ENCODE measurements around the gene DLX6.

DNA sequence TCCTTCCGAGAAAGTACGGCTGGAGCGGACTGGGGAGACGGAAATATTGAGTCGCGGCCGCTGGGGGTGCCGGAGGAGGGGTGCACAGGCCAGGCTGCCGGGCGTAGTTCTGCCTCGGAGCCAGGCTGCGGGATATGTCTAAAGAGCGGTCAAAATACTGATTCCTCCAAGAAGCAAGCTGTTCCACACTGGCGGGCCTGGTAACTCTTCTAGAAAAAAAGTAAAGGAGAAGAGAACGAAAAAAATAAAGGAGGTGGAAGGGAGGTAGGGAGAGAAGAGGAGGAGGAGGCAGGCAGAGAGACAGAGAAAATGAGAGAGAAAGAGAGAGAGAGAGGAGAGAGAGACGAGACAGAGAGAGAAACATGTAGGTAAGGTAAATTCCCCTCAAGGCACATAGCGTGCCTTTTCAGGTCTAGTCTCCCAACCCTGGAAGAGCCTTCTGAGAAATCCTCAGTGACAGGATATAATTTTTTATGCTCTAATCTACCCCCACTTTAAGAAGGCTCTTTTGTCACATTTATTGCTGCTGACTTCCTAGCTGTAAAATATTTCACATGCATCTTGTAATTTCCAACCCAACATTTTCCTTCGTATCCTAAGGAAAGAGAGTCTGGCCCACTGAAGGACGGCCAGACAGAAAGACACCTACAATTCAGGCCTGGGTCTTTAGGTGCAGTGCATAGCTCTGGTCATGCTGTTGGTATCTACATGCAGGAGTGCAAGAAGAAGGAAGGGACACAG lies 13.6 kb downstream of the DLX6 start:
- TF ChIP-seq RBBP5 (IDR thresholded peaks at IDR 0.05; ENCODE audit: borderline replicate concordance, low read depth, low read length): no peak
- TF ChIP-seq POLR2A (IDR thresholded peaks at IDR 0.05; ENCODE audit: control extremely low read depth in 1 of 2, low read depth in 2 of 2, low read length in 2 of 2): no peak
- TF ChIP-seq, protein P1, sequence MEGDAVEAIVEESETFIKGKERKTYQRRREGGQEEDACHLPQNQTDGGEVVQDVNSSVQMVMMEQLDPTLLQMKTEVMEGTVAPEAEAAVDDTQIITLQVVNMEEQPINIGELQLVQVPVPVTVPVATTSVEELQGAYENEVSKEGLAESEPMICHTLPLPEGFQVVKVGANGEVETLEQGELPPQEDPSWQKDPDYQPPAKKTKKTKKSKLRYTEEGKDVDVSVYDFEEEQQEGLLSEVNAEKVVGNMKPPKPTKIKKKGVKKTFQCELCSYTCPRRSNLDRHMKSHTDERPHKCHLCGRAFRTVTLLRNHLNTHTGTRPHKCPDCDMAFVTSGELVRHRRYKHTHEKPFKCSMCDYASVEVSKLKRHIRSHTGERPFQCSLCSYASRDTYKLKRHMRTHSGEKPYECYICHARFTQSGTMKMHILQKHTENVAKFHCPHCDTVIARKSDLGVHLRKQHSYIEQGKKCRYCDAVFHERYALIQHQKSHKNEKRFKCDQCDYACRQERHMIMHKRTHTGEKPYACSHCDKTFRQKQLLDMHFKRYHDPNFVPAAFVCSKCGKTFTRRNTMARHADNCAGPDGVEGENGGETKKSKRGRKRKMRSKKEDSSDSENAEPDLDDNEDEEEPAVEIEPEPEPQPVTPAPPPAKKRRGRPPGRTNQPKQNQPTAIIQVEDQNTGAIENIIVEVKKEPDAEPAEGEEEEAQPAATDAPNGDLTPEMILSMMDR (IDR thresholded peaks at IDR 0.05; ENCODE audit: control extremely low read depth in 1 of 3, insufficient read depth in 1 of 3, low read depth in 1 of 3, low read length in 3 of 3): no peak
- TF ChIP-seq EP300 (IDR thresholded peaks at IDR 0.05; ENCODE audit: borderline replicate concordance in 1 of 2, low read depth in 2 of 2, low read length in 2 of 2): no peak
- peak; percentile 72 for TF ChIP-seq EZH2 (IDR thresholded peaks at IDR 0.05; ENCODE audit: low read depth, low read length, severe bottlenecking)
- no peak for TF ChIP-seq JUND (IDR thresholded peaks at IDR 0.05; ENCODE audit: low read length)
- no peak for TF ChIP-seq EGR1 (IDR thresholded peaks at IDR 0.05; ENCODE audit: borderline replicate concordance, low read depth, low read length)
- no peak for TF ChIP-seq NRF1 (IDR thresholded peaks at IDR 0.05; ENCODE audit: low read depth, low read length)
- no peak for TF ChIP-seq HDAC2 (IDR thresholded peaks at IDR 0.05; ENCODE audit: borderline replicate concordance in 1 of 2, low read depth in 2 of 2, low read length in 2 of 2)
- no peak for TF ChIP-seq ZNF274 (IDR thresholded peaks at IDR 0.05; ENCODE audit: borderline replicate concordance, extremely low read depth, low read length)
- TF ChIP-seq KDM1A (IDR thresholded peaks at IDR 0.05; ENCODE audit: borderline replicate concordance, low read length): no peak
- TF ChIP-seq, protein P2, sequence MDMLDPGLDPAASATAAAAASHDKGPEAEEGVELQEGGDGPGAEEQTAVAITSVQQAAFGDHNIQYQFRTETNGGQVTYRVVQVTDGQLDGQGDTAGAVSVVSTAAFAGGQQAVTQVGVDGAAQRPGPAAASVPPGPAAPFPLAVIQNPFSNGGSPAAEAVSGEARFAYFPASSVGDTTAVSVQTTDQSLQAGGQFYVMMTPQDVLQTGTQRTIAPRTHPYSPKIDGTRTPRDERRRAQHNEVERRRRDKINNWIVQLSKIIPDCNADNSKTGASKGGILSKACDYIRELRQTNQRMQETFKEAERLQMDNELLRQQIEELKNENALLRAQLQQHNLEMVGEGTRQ (IDR thresholded peaks at IDR 0.05; ENCODE audit: low read length): no peak
- TF ChIP-seq, protein P3, sequence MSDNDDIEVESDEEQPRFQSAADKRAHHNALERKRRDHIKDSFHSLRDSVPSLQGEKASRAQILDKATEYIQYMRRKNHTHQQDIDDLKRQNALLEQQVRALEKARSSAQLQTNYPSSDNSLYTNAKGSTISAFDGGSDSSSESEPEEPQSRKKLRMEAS (IDR thresholded peaks at IDR 0.05): no peak
- TF ChIP-seq, protein P4, sequence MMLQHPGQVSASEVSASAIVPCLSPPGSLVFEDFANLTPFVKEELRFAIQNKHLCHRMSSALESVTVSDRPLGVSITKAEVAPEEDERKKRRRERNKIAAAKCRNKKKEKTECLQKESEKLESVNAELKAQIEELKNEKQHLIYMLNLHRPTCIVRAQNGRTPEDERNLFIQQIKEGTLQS (IDR thresholded peaks at IDR 0.05; ENCODE audit: insufficient read depth, low read depth, low read length): no peak
